AG04450 (cell line): ENCODE data around the gene MGLL. TPM values are rescaled to one million over a fixed set of nuclear protein-coding genes. Genes with fewer than 3 reads are reported as not detected.
A peak's percentile ranks its signal among the peaks of the same experiment; 100 is the strongest.

Experiments
- CTCF ChIA-PET: fragments of 300-600, 350-600 bp; formaldehyde crosslinking; extraction: SDS; loops from one replicate; lab custom pipeline; 2022; ENCODE audit warnings: antibody characterized with exemption, inconsistent platforms; lab: Charles Lee
- POLR2A ChIA-PET: fragments of 350-600 bp; formaldehyde crosslinking; extraction: SDS; loops from one replicate; lab custom pipeline; 2021; ENCODE audit warnings: antibody characterized with exemption, inconsistent platforms; lab: Yijun Ruan, JAX
- DNase-seq: peaks from one replicate; pipeline ENCODE4 v3.0.0-alpha.2; 2011; ENCODE audit warnings: low read depth, low spot score
- H3K27ac ChIP-seq: one replicate; pipeline ENCODE4 v1.5.1; 2012; ENCODE audit warnings: low read depth, low read length, control low read depth
- H3K27me3 ChIP-seq: one replicate; pipeline ENCODE4 v1.6.0; 2012; ENCODE audit warnings: low read length; ENCODE audit not compliant: control insufficient read depth, insufficient read depth
- H3K4me3 ChIP-seq: 2 replicates; pipeline ENCODE4 v1.5.1; 2011; ENCODE audit warnings: mild to moderate bottlenecking, low read depth, low read length, control low read depth
- H3K9me3 ChIP-seq: 2 replicates; pipeline ENCODE4 v1.5.1; 2012; ENCODE audit warnings: low read length; ENCODE audit not compliant: control insufficient read depth, insufficient read depth
- polyA plus RNA-seq: library from polyadenylated mRNA; depleted of rRNA; stranded (reverse); fragments of >200 nt; gene quantifications from 2 replicates; pipeline ENCODE4 v1.2.3, GENCODE V29; 2011
- TF ChIP-seq, protein P1 (sequence below): IDR thresholded peaks from 2 replicates; pipeline ENCODE4 v1.5.1; 2011; ENCODE audit warnings: low read depth, low read length, control low read depth, inconsistent platforms

Gene MGLL
- polyA plus RNA-seq, 1 experiment, result 49.1 TPM

GRCh38 chr3:127788451-127788909 is 33.8 kb downstream of the MGLL start:
- POLR2A ChIA-PET, result interaction anchor here (1.1 kb wide), 1 partner anchor 33 kb away, joined by 3 read pairs; no protein-coding TSS in a partner anchor
- TF ChIP-seq, protein P1, sequence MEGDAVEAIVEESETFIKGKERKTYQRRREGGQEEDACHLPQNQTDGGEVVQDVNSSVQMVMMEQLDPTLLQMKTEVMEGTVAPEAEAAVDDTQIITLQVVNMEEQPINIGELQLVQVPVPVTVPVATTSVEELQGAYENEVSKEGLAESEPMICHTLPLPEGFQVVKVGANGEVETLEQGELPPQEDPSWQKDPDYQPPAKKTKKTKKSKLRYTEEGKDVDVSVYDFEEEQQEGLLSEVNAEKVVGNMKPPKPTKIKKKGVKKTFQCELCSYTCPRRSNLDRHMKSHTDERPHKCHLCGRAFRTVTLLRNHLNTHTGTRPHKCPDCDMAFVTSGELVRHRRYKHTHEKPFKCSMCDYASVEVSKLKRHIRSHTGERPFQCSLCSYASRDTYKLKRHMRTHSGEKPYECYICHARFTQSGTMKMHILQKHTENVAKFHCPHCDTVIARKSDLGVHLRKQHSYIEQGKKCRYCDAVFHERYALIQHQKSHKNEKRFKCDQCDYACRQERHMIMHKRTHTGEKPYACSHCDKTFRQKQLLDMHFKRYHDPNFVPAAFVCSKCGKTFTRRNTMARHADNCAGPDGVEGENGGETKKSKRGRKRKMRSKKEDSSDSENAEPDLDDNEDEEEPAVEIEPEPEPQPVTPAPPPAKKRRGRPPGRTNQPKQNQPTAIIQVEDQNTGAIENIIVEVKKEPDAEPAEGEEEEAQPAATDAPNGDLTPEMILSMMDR, result no peak
- Histone ChIP-seq H3K27me3 (no peaks in the 10 kb centered on the region), H3K9me3 (no peaks in the 10 kb centered on the region), H3K27ac (no peak overlapping the region), H3K4me3 (no peak overlapping the region)
- CTCF ChIA-PET, result interaction anchor here (0.9 kb wide), 1 partner anchor 9 kb away, joined by 3 read pairs; no protein-coding TSS in a partner anchor
- DNase-seq, result no peak

GRCh38 chr3:127787571-127788365 is 34.5 kb downstream of the MGLL start:
- CTCF ChIA-PET, result interaction anchor here (0.9 kb wide), 1 partner anchor 9 kb away, joined by 3 read pairs; no protein-coding TSS in a partner anchor
- no peak overlapping the region for H3K4me3 ChIP-seq
- no peaks in the 10 kb centered on the region for H3K9me3 ChIP-seq
- TF ChIP-seq, protein P1, result no peak
- DNase-seq, result no peak
- POLR2A ChIA-PET, result no interaction called here
- H3K27me3 ChIP-seq, result no peaks in the 10 kb centered on the region
- peak overlapping the region; percentile 21 for H3K27ac ChIP-seq

- no peak for DNase-seq
- ChIA-PET POLR2A (no interaction called here), CTCF (no interaction called here)
- no peaks in the 10 kb centered on the region; the same call in 1 of the 2 replicates for H3K9me3 ChIP-seq
- TF ChIP-seq, protein P1, result no peak
- H3K27me3 ChIP-seq, result no peaks in the 10 kb centered on the region
- no peak overlapping the region for H3K4me3 ChIP-seq
- peak overlapping the region; percentile 31 for H3K27ac ChIP-seq
Measured at GRCh38 chr3:127787071-127787490, 35.2 kb downstream of the MGLL start.

GRCh38 chr3:127786353-127787070 is 35.8 kb downstream of the MGLL start:
- CTCF ChIA-PET, result interaction anchor here (0.7 kb wide), 1 partner anchor 134 kb away, joined by 3 read pairs; no protein-coding TSS in a partner anchor
- Histone ChIP-seq H3K27me3 (no peaks in the 10 kb centered on the region), H3K27ac (peak overlapping the region; percentile 31), H3K4me3 (no peak overlapping the region), H3K9me3 (no peaks in the 10 kb centered on the region; the same call in 1 of the 2 replicates)
- POLR2A ChIA-PET, result no interaction called here
- DNase-seq, result peak; percentile 43
- TF ChIP-seq, protein P1, result no peak
